ENCODE results near the gene R3HCC1L.

GRCh38 chr10:98202378-98202777 is 67.9 kb downstream of the R3HCC1L start:
- TF ChIP-seq CTCF (IDR thresholded peaks at IDR 0.05; ENCODE audit: low read depth, low read length, poor library complexity, severe bottlenecking) = no peak
- no peak for TF ChIP-seq EZH2phosphoT487 (IDR thresholded peaks at IDR 0.05; ENCODE audit: borderline replicate concordance, low read length)

Data from DOHH2 (cell line).